ENCODE measurements around the gene SPATC1L. TPM values are rescaled to one million over a fixed set of nuclear protein-coding genes. Genes with fewer than 3 reads are reported as not detected.

Gene SPATC1L
- total RNA-seq, 1 donor from 2014 or later = 1.1 TPM

DNA sequence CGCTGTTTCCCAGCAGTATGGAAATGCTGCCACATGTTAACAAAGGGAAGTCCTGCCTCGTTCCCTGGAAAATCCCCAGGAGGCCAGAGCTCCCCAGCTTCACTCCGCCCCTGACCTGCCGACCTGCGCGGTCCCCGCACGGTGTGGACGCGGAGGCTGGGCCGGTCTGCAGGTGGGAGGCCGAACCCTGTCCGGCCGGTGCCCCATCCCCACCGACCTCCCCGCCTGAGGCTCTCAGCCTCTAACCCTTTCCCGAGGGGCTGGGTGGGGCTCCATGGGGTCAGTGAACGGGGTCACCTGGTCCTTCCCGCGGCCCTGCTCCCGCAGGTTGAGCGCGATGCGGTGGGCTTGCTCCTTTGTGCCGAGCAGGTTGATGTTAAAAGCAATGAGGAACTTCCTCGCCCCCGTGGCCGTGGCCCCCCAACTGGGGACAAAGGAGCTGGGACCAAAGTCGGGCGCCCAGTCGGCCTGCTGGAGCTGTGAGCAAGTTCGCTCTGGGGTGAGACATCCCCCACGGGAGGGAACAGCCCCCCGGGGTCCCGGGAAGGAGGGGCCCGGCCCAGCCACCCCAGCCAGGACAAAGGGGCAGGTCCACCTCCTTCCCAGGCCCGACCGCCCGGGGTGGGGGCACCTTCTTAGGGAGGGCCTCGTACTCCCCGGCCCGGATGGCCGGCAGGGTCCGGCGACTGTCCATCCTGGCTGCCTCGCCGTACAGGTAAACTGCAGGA, 32.8 kb downstream of the SPATC1L start:
- Histone ChIP-seq H3K27me3 (ENCODE audit: control insufficient read depth, insufficient read depth, low read length) (no peaks in the 10 kb centered on the region), H3K4me3 (ENCODE audit: low read depth, low read length) (no peak overlapping the region), H3K36me3 (ENCODE audit: control insufficient read depth, insufficient read depth, low read length) (no peaks in the 10 kb centered on the region)
- DNase-seq (ENCODE audit: low read depth) (no peak), FAIRE-seq (no peak)
- TF ChIP-seq, protein P1, sequence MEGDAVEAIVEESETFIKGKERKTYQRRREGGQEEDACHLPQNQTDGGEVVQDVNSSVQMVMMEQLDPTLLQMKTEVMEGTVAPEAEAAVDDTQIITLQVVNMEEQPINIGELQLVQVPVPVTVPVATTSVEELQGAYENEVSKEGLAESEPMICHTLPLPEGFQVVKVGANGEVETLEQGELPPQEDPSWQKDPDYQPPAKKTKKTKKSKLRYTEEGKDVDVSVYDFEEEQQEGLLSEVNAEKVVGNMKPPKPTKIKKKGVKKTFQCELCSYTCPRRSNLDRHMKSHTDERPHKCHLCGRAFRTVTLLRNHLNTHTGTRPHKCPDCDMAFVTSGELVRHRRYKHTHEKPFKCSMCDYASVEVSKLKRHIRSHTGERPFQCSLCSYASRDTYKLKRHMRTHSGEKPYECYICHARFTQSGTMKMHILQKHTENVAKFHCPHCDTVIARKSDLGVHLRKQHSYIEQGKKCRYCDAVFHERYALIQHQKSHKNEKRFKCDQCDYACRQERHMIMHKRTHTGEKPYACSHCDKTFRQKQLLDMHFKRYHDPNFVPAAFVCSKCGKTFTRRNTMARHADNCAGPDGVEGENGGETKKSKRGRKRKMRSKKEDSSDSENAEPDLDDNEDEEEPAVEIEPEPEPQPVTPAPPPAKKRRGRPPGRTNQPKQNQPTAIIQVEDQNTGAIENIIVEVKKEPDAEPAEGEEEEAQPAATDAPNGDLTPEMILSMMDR (IDR thresholded peaks at IDR 0.05; ENCODE audit: insufficient read depth, low read length, severe bottlenecking) = no peak

DNA sequence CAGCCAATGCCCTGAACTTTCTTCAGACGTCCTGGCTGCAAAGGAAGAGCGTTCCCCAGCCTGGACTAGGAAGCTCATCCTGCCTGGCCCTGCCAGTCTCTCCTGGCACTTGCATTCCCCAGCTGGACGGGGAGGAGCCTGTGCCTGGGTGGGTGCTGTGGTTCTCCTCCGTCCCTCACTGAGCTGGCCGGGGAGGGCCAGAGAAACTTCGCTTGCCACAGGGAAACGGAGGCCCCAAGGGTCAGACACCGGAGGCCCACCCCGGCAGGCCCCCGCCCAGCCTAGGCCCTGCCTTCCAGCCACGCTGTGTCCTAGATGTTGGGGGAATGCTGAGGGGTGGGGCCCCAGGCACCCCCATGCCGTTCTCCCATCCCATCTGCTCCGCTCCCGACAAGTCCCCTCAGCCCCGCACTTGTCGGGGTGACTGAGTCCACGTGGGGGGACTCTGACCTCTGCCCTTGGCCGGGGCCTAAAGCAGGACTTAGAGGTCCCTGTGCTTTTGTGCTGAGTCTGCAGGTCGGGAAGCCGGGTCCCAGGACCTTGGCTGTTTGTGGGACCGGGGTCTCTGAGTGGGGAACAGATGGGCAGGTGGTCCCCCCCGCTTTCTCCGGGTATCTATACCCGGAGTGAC, 33.7 kb downstream of the SPATC1L start:
- FAIRE-seq = no peak
- H3K36me3 ChIP-seq (ENCODE audit: control insufficient read depth, insufficient read depth, low read length) = no peaks in the 10 kb centered on the region
- no peaks in the 10 kb centered on the region for H3K27me3 ChIP-seq (ENCODE audit: control insufficient read depth, insufficient read depth, low read length)
- no peak for DNase-seq (ENCODE audit: low read depth)
- TF ChIP-seq, protein P1 (IDR thresholded peaks at IDR 0.05; ENCODE audit: insufficient read depth, low read length, severe bottlenecking) = no peak
- no peak overlapping the region for H3K4me3 ChIP-seq (ENCODE audit: low read depth, low read length)

DNA sequence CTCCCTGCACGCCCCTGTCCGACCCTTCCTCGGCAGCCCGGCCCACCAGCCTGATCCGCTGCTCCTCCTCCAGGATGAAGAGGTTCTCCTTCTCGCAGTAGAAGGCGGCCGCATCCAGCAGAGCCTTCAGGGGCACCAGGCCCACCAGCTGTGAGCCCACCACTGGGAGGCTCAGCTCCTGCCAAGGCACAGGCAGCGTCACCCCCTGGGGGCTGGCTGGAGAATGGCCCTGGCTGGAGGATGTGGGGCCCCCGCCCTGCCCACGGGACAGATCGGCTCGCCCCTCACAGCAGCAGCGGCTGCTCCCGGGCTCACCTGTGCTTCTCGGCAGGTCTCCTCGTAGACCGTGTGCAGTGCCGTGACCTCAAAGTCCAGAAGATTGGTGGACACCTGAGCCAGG, 34.2 kb downstream of the SPATC1L start:
- FAIRE-seq (no peak), DNase-seq (ENCODE audit: low read depth) (no peak)
- TF ChIP-seq, protein P1 (IDR thresholded peaks at IDR 0.05; ENCODE audit: insufficient read depth, low read length, severe bottlenecking) = no peak
- Histone ChIP-seq H3K4me3 (ENCODE audit: low read depth, low read length) (no peak overlapping the region), H3K27me3 (ENCODE audit: control insufficient read depth, insufficient read depth, low read length) (no peaks in the 10 kb centered on the region), H3K36me3 (ENCODE audit: control insufficient read depth, insufficient read depth, low read length) (no peaks in the 10 kb centered on the region)

DNA sequence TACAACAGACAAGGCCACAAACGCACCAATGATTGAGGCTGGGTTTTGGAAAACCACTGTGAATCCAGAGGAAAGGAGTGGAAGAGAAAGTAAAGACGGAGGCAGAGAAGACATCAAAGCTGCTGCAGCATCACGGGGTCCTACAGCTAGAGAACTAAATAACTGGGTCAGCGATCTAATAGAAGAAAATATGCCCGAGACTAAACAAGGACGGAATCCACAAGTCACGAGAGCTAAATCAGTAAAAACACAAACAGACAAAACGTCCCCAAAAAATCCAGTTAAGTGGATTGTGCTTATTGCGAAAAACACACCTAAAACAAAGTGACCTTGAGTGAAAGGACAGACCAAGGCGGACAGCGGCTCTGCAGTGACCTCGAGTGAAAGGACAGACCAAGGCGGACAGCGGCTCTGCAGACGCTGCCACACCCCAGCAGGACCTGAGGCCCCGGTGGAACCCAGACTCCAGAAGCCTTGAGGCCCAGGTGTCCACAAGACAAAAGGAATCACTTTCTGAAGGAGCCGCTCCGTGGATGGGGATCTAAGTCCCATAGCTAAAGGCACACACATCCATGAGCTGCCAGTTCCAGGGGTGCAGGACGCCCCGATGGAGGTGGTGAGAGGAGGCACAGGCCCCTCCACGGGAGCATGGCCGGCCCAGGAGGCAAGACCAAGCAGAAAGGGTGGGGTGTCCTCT, 34.9 kb downstream of the SPATC1L start:
- H3K4me3 ChIP-seq (ENCODE audit: low read depth, low read length) = no peak overlapping the region
- H3K36me3 ChIP-seq (ENCODE audit: control insufficient read depth, insufficient read depth, low read length) = no peaks in the 10 kb centered on the region
- TF ChIP-seq, protein P1 (IDR thresholded peaks at IDR 0.05; ENCODE audit: insufficient read depth, low read length, severe bottlenecking) = no peak
- H3K27me3 ChIP-seq (ENCODE audit: control insufficient read depth, insufficient read depth, low read length) = no peaks in the 10 kb centered on the region
- no peak for FAIRE-seq
- DNase-seq (ENCODE audit: low read depth) = no peak

DNA sequence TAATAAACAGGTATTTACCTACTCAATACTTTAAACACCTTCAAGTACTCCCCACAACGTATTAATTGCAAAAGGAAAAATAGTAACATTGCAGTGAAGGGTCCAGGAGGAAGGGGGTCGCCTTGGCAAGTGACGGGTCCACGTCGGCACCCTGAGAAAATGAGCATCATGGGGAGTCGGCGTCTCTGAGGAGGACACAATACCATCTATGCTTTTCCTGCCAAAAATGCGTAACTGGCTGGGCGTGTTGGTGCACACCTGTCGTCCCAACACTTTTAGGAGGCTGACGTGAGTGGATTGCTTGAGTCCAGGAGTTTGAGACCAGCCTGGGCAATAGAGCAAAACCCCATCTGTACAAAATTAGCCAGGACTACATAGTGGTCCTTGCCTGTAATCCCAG, 36.2 kb downstream of the SPATC1L start:
- no peaks in the 10 kb centered on the region for H3K27me3 ChIP-seq (ENCODE audit: control insufficient read depth, insufficient read depth, low read length)
- no peak for FAIRE-seq
- TF ChIP-seq, protein P1 (IDR thresholded peaks at IDR 0.05; ENCODE audit: insufficient read depth, low read length, severe bottlenecking) = no peak

More for the DNA sequence above, 36.2 kb downstream of the SPATC1L start:
- H3K4me3 ChIP-seq (ENCODE audit: low read depth, low read length) = no peak overlapping the region
- DNase-seq (ENCODE audit: low read depth) = no peak
- no peaks in the 10 kb centered on the region for H3K36me3 ChIP-seq (ENCODE audit: control insufficient read depth, insufficient read depth, low read length)

Data from bronchial epithelial cell (primary cell).